ENCODE measurements around the gene PPP1R8.
"Not testable (repeated sequence)": the region's sequence is repeated elsewhere in the genome, so short reads cannot be mapped to it uniquely, and the experiment has no call there.

Gene PPP1R8

GRCh38 chr1:27824411-27824810 is 6.2 kb upstream of the PPP1R8 start:
- no peak overlapping the region for H3K4me3 ChIP-seq (ENCODE audit: low read depth in 1 of 2, low read length in 1 of 2)
- no peaks in the 10 kb centered on the region for H3K4me1 ChIP-seq (ENCODE audit: control insufficient read depth in 1 of 2, insufficient read depth in 1 of 2, low read depth in 1 of 2, low read length in 1 of 2)
- no peaks in the 10 kb centered on the region for H3K27me3 ChIP-seq
- H3K9me3 ChIP-seq, result no peaks in the 10 kb centered on the region
- no peak for TF ChIP-seq CTCF (IDR thresholded peaks at IDR 0.05)
- H3K36me3 ChIP-seq, result peaks cover 29% of the 10 kb centered on the region
- H3K27ac ChIP-seq, result no peak overlapping the region

- H3K9me3 ChIP-seq, H3K27ac ChIP-seq, H3K27me3 ChIP-seq: not testable (repeated sequence)
- peaks cover 10% of the 10 kb centered on the region for H3K36me3 ChIP-seq
- peaks cover 7 to 19% of the 10 kb centered on the region in 2 experiments for H3K4me1 ChIP-seq (ENCODE audit: control insufficient read depth in 1 of 2, insufficient read depth in 1 of 2, low read depth in 1 of 2, low read length in 1 of 2)
- peak overlapping the region in 1 of 2 experiments; percentile 91 for H3K4me3 ChIP-seq (ENCODE audit: low read depth in 1 of 2, low read length in 1 of 2)
Observed at GRCh38 chr1:27829339-27829960, 1.1 kb upstream of the PPP1R8 start.

GRCh38 chr1:27831568-27832410 is 1.2 kb downstream of the PPP1R8 start:
- Histone ChIP-seq H3K4me1 (ENCODE audit: control insufficient read depth in 1 of 2, insufficient read depth in 1 of 2, low read depth in 1 of 2, low read length in 1 of 2) (peaks cover 7 to 19% of the 10 kb centered on the region in 2 experiments), H3K27me3 (no peaks in the 10 kb centered on the region), H3K4me3 (ENCODE audit: low read depth in 1 of 2, low read length in 1 of 2) (peak overlapping the region; percentile 78 to 91), H3K9me3 (no peaks in the 10 kb centered on the region), H3K27ac (peak overlapping the region; percentile 78), H3K36me3 (peaks cover 13% of the 10 kb centered on the region)
- TF ChIP-seq CTCF (IDR thresholded peaks at IDR 0.05), result no peak

- no peak for TF ChIP-seq CTCF (IDR thresholded peaks at IDR 0.05)
- Histone ChIP-seq H3K36me3 (peaks cover 13% of the 10 kb centered on the region), H3K27me3 (no peaks in the 10 kb centered on the region), H3K9me3 (no peaks in the 10 kb centered on the region), H3K4me1 (ENCODE audit: control insufficient read depth in 1 of 2, insufficient read depth in 1 of 2, low read depth in 1 of 2, low read length in 1 of 2) (peaks cover 7 to 19% of the 10 kb centered on the region in 2 experiments), H3K4me3 (ENCODE audit: low read depth in 1 of 2, low read length in 1 of 2) (no peak overlapping the region), H3K27ac (no peak overlapping the region)
Observed at GRCh38 chr1:27832762-27833161, 2.2 kb downstream of the PPP1R8 start.

GRCh38 chr1:27833470-27833869 is 2.9 kb downstream of the PPP1R8 start:
- no peak for TF ChIP-seq CTCF (IDR thresholded peaks at IDR 0.05)
- Histone ChIP-seq H3K9me3 (no peaks in the 10 kb centered on the region), H3K4me3 (ENCODE audit: low read depth in 1 of 2, low read length in 1 of 2) (no peak overlapping the region), H3K27ac (no peak overlapping the region), H3K4me1 (ENCODE audit: control insufficient read depth in 1 of 2, insufficient read depth in 1 of 2, low read depth in 1 of 2, low read length in 1 of 2) (peaks cover 7 to 19% of the 10 kb centered on the region in 2 experiments), H3K27me3 (no peaks in the 10 kb centered on the region), H3K36me3 (peaks cover 13% of the 10 kb centered on the region)

- H3K4me3 ChIP-seq (ENCODE audit: low read depth in 1 of 2, low read length in 1 of 2), result no peak overlapping the region
- no peak overlapping the region for H3K27ac ChIP-seq
- H3K9me3 ChIP-seq, result no peaks in the 10 kb centered on the region
- peaks cover 27% of the 10 kb centered on the region for H3K36me3 ChIP-seq
- peaks cover 7 to 15% of the 10 kb centered on the region in 2 experiments for H3K4me1 ChIP-seq (ENCODE audit: control insufficient read depth in 1 of 2, insufficient read depth in 1 of 2, low read depth in 1 of 2, low read length in 1 of 2)
- TF ChIP-seq CTCF (IDR thresholded peaks at IDR 0.05), result no peak
- H3K27me3 ChIP-seq, result no peaks in the 10 kb centered on the region
Observed at GRCh38 chr1:27835046-27835445, 4.5 kb downstream of the PPP1R8 start.
